ENCODE results near the gene TMEM106C. TPM values are rescaled to one million over a fixed set of nuclear protein-coding genes. Genes with fewer than 3 reads are reported as not detected.

TMEM106C gene
- total RNA-seq, 1 experiment from 2014 or later = 48.3 TPM

DNA sequence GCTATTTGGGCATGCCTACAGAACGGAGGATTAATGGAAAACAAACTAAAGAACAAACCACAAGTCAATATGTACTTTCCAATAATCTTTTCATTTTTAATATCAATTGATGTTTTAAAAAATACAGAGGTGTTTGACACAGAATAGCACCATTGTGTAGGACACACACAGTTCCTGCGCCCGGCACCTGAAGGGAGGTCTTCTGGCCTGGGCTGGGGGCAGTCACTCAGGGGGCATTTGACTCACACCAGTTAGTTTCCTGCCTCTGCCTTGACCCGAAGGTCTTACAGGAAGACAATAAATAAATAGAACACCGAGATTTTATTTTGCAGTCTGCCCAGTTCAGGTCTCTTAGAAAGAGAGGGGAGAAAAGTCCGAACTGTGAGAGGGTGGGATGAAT is 9.5 kb downstream of the TMEM106C start (continued):
- TF ChIP-seq, protein P1, sequence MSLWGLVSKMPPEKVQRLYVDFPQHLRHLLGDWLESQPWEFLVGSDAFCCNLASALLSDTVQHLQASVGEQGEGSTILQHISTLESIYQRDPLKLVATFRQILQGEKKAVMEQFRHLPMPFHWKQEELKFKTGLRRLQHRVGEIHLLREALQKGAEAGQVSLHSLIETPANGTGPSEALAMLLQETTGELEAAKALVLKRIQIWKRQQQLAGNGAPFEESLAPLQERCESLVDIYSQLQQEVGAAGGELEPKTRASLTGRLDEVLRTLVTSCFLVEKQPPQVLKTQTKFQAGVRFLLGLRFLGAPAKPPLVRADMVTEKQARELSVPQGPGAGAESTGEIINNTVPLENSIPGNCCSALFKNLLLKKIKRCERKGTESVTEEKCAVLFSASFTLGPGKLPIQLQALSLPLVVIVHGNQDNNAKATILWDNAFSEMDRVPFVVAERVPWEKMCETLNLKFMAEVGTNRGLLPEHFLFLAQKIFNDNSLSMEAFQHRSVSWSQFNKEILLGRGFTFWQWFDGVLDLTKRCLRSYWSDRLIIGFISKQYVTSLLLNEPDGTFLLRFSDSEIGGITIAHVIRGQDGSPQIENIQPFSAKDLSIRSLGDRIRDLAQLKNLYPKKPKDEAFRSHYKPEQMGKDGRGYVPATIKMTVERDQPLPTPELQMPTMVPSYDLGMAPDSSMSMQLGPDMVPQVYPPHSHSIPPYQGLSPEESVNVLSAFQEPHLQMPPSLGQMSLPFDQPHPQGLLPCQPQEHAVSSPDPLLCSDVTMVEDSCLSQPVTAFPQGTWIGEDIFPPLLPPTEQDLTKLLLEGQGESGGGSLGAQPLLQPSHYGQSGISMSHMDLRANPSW (CRISPR knock-in tag; conservative IDR thresholded peaks at IDR 0.05; ENCODE audit: low read depth) = no peak
- TF ChIP-seq TEAD1 (CRISPR knock-in tag; IDR thresholded peaks at IDR 0.05) = no peak
- TF ChIP-seq, protein P2, sequence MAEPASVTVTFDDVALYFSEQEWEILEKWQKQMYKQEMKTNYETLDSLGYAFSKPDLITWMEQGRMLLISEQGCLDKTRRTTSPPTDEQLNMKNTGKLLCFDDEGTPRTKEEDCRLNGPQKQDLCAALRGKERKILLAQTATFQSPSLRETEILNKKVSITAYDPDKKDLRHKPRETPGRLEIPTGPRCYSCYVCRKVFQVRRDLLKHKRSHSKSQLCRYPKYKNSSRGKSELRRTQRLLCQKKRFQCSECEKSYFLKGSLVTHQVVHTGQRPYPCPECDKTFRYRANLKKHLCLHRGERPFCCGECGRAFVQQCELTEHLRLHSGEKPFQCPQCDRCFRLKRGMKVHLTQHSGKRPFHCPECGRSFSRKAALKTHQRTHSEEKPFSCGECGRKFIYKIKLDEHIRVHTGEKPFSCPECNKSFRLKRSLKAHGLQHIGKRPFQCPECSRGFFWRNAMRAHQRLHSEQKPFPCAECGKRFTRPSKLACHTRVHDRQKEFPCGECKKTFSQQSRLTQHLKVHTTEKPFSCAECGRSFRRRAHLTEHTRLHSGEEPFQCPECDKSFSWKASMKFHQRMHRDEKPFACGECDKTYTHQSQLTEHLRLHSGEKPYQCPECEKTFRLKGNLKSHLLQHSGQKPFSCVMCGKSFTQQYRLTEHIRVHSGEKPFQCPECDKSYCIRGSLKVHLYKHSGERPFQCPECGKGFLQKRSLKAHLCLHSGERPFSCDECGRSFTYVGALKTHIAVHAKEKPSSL (CRISPR knock-in tag; conservative IDR thresholded peaks at IDR 0.05) = no peak
- TF ChIP-seq SOX15 (CRISPR knock-in tag; IDR thresholded peaks at IDR 0.05) = no peak
- no peak for TF ChIP-seq MXD4 (CRISPR knock-in tag; IDR thresholded peaks at IDR 0.05; ENCODE audit: borderline replicate concordance)
- TF ChIP-seq TP53 (CRISPR knock-in tag; IDR thresholded peaks at IDR 0.05) = no peak
- TF ChIP-seq FOXK1 (CRISPR knock-in tag; IDR thresholded peaks at IDR 0.05) = no peak
- TF ChIP-seq, protein P3, sequence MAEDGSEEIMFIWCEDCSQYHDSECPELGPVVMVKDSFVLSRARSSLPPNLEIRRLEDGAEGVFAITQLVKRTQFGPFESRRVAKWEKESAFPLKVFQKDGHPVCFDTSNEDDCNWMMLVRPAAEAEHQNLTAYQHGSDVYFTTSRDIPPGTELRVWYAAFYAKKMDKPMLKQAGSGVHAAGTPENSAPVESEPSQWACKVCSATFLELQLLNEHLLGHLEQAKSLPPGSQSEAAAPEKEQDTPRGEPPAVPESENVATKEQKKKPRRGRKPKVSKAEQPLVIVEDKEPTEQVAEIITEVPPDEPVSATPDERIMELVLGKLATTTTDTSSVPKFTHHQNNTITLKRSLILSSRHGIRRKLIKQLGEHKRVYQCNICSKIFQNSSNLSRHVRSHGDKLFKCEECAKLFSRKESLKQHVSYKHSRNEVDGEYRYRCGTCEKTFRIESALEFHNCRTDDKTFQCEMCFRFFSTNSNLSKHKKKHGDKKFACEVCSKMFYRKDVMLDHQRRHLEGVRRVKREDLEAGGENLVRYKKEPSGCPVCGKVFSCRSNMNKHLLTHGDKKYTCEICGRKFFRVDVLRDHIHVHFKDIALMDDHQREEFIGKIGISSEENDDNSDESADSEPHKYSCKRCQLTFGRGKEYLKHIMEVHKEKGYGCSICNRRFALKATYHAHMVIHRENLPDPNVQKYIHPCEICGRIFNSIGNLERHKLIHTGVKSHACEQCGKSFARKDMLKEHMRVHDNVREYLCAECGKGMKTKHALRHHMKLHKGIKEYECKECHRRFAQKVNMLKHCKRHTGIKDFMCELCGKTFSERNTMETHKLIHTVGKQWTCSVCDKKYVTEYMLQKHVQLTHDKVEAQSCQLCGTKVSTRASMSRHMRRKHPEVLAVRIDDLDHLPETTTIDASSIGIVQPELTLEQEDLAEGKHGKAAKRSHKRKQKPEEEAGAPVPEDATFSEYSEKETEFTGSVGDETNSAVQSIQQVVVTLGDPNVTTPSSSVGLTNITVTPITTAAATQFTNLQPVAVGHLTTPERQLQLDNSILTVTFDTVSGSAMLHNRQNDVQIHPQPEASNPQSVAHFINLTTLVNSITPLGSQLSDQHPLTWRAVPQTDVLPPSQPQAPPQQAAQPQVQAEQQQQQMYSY (CRISPR knock-in tag; IDR thresholded peaks at IDR 0.05) = no peak

DNA sequence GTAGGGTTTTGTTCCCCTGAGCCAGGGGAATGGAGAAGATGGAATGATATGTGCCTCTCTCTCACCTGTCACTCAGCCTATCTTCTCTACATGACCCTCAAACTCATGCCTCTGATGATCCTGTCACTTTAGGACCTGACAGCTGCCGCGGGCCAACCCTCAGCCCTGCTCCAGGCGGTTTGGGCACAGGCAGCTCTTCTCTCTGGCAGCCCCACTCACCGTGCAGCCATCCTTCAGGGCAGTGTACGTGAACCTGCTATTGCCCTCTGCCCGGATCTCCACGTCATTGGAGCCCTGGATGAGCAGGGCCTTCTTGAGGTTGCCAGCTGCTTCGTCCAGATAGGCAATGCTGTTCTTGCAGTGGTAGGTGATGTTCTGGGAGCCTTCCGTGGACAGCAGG is 10.5 kb downstream of the TMEM106C start:
- CTCF ChIA-PET = interaction anchor here (1.4 to 1.7 kb wide), 2 partner anchors 32 to 69 kb away, joined by 3 to 5 read pairs; partner anchors contain the start of gene VDR
- Mint-ChIP-seq H3K27ac (no peak overlapping the region), H3K36me3 (no peaks in the 10 kb centered on the region), H3K9me3 (no peaks in the 10 kb centered on the region), H3K4me1 (no peaks in the 10 kb centered on the region), H3K27me3 (ENCODE audit: low read depth) (peaks cover 4% of the 10 kb centered on the region), H3K4me3 (no peak overlapping the region)
- POLR2A ChIA-PET = no interaction called here
- ATAC-seq (no peak), DNase-seq (ENCODE audit: low spot score) (no peak)
- TF ChIP-seq ELF4 (CRISPR knock-in tag; IDR thresholded peaks at IDR 0.05; ENCODE audit: low read depth) = no peak
- no peak for TF ChIP-seq ESRRA (CRISPR knock-in tag; IDR thresholded peaks at IDR 0.05; ENCODE audit: borderline replicate concordance)
- no peak for TF ChIP-seq NFATC4 (CRISPR knock-in tag; IDR thresholded peaks at IDR 0.05)
- no peak for TF ChIP-seq ZNF138 (CRISPR knock-in tag; conservative IDR thresholded peaks at IDR 0.05)
- TF ChIP-seq, protein P4, sequence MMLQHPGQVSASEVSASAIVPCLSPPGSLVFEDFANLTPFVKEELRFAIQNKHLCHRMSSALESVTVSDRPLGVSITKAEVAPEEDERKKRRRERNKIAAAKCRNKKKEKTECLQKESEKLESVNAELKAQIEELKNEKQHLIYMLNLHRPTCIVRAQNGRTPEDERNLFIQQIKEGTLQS (CRISPR knock-in tag; conservative IDR thresholded peaks at IDR 0.05) = no peak
- no peak for TF ChIP-seq ZNF317 (CRISPR knock-in tag; IDR thresholded peaks at IDR 0.05; ENCODE audit: borderline replicate concordance, low read depth)
- no peak for TF ChIP-seq ZNF416 (CRISPR knock-in tag; IDR thresholded peaks at IDR 0.05)

DNA sequence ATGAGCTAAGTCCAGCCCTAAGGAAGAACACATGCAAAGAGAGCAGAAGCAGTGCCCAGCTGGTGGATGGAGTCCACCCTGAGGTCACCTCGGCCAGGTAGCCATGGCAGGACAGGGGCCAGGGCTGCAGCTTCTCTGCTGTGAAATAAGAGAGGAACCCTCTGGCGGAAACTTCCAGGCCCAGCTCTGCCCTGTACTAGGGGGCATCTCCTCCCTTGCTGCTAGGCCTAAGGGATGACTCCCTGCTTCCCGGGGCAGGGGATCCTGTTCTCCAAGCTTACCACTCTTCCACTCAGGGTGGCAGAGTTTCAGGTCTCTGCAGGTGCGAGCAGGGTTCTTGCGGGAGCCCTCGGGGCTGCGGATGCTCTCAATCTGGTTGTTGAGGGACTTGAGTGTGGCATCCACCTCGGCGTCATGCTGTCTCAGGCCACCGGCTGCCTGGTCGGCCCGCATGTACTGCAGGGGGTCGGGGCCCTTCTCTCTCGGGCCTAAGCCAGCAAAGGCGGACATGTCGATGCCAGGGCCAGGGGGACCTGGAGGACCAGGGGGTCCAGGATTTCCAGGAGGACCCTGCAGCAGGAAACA is 11.7 kb downstream of the TMEM106C start:
- POLR2A ChIA-PET = no interaction called here
- Mint-ChIP-seq H3K27me3 (ENCODE audit: low read depth) (peaks cover 4% of the 10 kb centered on the region), H3K4me3 (no peak overlapping the region), H3K9me3 (no peaks in the 10 kb centered on the region), H3K27ac (no peak overlapping the region), H3K36me3 (no peaks in the 10 kb centered on the region), H3K4me1 (no peaks in the 10 kb centered on the region)
- CTCF ChIA-PET = interaction anchor here (0.6 to 1.7 kb wide), 3 partner anchors 33 to 82 kb away, joined by 3 to 5 read pairs (median 4); partner anchors contain the start of gene VDR
- ATAC-seq = no peak
- DNase-seq (ENCODE audit: low spot score) = no peak
- no peak for TF ChIP-seq IRF2 (CRISPR knock-in tag; IDR thresholded peaks at IDR 0.05; ENCODE audit: borderline replicate concordance, low read depth)
- TF ChIP-seq, protein P5, sequence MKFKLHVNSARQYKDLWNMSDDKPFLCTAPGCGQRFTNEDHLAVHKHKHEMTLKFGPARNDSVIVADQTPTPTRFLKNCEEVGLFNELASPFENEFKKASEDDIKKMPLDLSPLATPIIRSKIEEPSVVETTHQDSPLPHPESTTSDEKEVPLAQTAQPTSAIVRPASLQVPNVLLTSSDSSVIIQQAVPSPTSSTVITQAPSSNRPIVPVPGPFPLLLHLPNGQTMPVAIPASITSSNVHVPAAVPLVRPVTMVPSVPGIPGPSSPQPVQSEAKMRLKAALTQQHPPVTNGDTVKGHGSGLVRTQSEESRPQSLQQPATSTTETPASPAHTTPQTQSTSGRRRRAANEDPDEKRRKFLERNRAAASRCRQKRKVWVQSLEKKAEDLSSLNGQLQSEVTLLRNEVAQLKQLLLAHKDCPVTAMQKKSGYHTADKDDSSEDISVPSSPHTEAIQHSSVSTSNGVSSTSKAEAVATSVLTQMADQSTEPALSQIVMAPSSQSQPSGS (CRISPR knock-in tag; IDR thresholded peaks at IDR 0.05; ENCODE audit: borderline replicate concordance, low read depth) = no peak
- TF ChIP-seq TCF7 (CRISPR knock-in tag; IDR thresholded peaks at IDR 0.05; ENCODE audit: low read depth) = no peak
- TF ChIP-seq, protein P3 (CRISPR knock-in tag; IDR thresholded peaks at IDR 0.05) = no peak
